ENCODE results near the gene TMEM190. TPM values are rescaled to one million over a fixed set of nuclear protein-coding genes. Genes with fewer than 3 reads are reported as not detected.

TMEM190 gene
- total and polyA plus RNA-seq, 2 donors = 0.14 to 3.4 TPM

DNA sequence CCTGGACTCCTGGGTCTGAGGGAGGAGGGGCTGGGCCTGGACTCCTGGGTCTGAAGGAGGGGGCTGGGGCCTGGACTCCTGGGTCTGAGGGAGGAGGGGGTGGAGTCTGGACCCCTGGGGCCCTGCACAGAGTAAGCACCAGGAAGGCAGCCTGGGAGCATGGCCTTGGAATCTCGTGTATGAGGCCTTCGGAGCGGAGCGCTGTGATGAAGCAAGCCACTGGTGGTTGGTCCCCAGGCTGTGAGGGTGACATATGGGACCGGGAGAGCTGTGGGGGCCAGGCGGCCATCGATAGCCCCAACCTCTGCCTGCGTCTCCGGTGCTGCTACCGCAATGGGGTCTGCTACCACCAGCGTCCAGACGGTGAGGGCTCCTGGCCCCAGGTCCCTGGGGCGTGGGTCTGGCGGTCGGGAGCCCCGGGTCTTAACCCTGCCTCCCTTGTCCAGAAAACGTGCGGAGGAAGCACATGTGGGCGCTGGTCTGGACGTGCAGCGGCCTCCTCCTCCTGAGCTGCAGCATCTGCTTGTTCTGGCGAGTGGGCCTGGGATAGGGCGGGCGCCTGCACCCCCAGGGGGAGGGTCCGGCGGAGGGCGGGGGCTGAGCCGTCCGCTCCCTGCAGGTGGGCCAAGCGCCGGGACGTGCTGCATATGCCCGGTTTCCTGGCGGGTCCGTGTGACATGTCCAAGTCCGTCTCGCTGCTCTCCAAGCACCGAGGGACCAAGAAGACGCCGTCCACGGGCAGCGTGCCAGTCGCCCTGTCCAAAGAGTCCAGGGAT lies 918 bp downstream of the TMEM190 start:
- H3K36me3 ChIP-seq (ENCODE audit: control insufficient read depth in 2 of 2, insufficient read depth in 2 of 2, low read length in 1 of 2) = no peaks in the 10 kb centered on the region
- H3K9me3 ChIP-seq (ENCODE audit: control insufficient read depth in 2 of 2, insufficient read depth in 1 of 2, low read length in 1 of 2) = no peaks in the 10 kb centered on the region
- no peak for DNase-seq (ENCODE audit: low read depth in 6 of 9, low spot score in 9 of 9)
- 60% methylated on average over 43 of the region's 43 CpGs for WGBS
- no peak overlapping the region for H3K4me3 ChIP-seq (ENCODE audit: low read length in 2 of 2)
- H3K4me1 ChIP-seq (ENCODE audit: control insufficient read depth in 2 of 2, insufficient read depth in 2 of 2, low read length in 2 of 2) = peaks cover 0 to 5% of the 10 kb centered on the region in 2 donors
- peaks cover 10 to 67% of the 10 kb centered on the region in 2 donors for H3K27me3 ChIP-seq (ENCODE audit: control insufficient read depth in 2 of 2, insufficient read depth in 1 of 2, low read length in 1 of 2)
- no peak overlapping the region for H3K27ac ChIP-seq (ENCODE audit: low read depth in 1 of 2, low read length in 1 of 2)

DNA sequence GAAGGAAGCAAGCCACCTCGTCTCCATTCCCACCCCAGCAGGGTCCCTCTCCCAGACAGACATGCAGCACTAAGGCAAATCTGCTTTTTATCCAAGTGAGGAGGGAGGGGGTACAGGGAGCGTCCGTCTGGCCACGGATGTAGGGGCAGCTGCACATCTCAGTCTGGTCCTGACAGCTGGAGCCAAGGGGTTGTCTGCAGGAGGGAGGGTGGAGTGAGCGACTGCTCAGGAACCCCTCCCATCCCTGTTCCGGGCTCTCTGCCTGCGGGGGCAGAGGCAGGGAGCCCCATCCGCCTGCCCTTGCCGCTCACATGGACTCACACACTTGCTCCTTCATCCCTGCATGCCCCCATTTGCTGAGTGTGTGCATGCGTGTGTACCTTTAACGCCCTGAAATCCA lies 2.5 kb downstream of the TMEM190 start:
- 77% methylated on average over 11 of the region's 11 CpGs for WGBS
- no peak for DNase-seq (ENCODE audit: low read depth in 6 of 9, low spot score in 9 of 9)
- Histone ChIP-seq H3K4me3 (ENCODE audit: low read length in 2 of 2) (no peak overlapping the region), H3K27me3 (ENCODE audit: control insufficient read depth in 2 of 2, insufficient read depth in 1 of 2, low read length in 1 of 2) (peaks cover 8 to 51% of the 10 kb centered on the region in 2 donors), H3K4me1 (ENCODE audit: control insufficient read depth in 2 of 2, insufficient read depth in 2 of 2, low read length in 2 of 2) (peaks cover 4 to 12% of the 10 kb centered on the region in 2 donors), H3K9me3 (ENCODE audit: control insufficient read depth in 2 of 2, insufficient read depth in 1 of 2, low read length in 1 of 2) (no peaks in the 10 kb centered on the region), H3K36me3 (ENCODE audit: control insufficient read depth in 2 of 2, insufficient read depth in 2 of 2, low read length in 1 of 2) (no peaks in the 10 kb centered on the region), H3K27ac (ENCODE audit: low read depth in 1 of 2, low read length in 1 of 2) (no peak overlapping the region)

- Histone ChIP-seq H3K4me1 (ENCODE audit: control insufficient read depth in 2 of 2, insufficient read depth in 2 of 2, low read length in 2 of 2) (peaks cover 14 to 26% of the 10 kb centered on the region in 2 donors), H3K36me3 (ENCODE audit: control insufficient read depth in 2 of 2, insufficient read depth in 2 of 2, low read length in 1 of 2) (peaks cover 0 to 6% of the 10 kb centered on the region in 2 donors), H3K9me3 (ENCODE audit: control insufficient read depth in 2 of 2, insufficient read depth in 1 of 2, low read length in 1 of 2) (no peaks in the 10 kb centered on the region), H3K27me3 (ENCODE audit: control insufficient read depth in 2 of 2, insufficient read depth in 1 of 2, low read length in 1 of 2) (peaks cover 0 to 22% of the 10 kb centered on the region in 2 donors), H3K4me3 (ENCODE audit: low read length in 2 of 2) (no peak overlapping the region), H3K27ac (ENCODE audit: low read depth in 1 of 2, low read length in 1 of 2) (no peak overlapping the region)
- DNase-seq (ENCODE audit: low read depth in 6 of 9, low spot score in 9 of 9) = no peak
- WGBS = 99% methylated on average over 5 of the region's 5 CpGs
These were observed 5.4 kb downstream of the TMEM190 start for GRCh38 chr19:55382013-55382412.

DNA sequence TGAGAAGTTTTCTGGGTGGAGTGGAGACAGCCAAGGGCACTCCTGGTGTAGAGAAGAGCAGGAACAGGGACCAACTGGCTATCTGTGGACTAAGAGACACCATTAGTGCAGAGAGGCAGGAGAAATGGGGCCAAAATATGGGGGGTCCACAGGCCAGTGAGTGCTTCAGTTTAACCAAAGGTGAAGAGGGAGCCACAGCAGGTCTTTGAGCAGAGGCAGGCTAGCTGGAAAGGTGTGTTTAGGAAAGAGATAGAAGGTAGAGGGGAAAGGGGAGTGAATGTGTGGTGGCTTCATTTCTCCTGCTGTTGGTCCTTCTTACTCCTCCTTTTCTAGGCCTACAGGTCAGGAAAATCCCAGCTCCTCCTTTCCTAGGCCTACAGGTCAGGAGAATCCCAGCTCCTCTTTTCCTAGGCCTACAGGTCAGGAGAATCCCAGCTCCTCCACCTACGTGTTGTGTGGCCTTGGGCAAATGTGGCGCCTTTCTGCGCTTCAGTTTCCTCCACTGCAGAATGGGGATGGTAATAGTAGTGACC lies 6.0 kb downstream of the TMEM190 start:
- no peak overlapping the region for H3K4me3 ChIP-seq (ENCODE audit: low read length in 2 of 2)
- no peak for DNase-seq (ENCODE audit: low read depth in 6 of 9, low spot score in 9 of 9)
- 97% methylated on average over 3 of the region's 3 CpGs for WGBS
- H3K4me1 ChIP-seq (ENCODE audit: control insufficient read depth in 2 of 2, insufficient read depth in 2 of 2, low read length in 2 of 2) = peaks cover 19 to 32% of the 10 kb centered on the region in 2 donors
- H3K36me3 ChIP-seq (ENCODE audit: control insufficient read depth in 2 of 2, insufficient read depth in 2 of 2, low read length in 1 of 2) = peaks cover 5 to 11% of the 10 kb centered on the region in 2 donors
- H3K27me3 ChIP-seq (ENCODE audit: control insufficient read depth in 2 of 2, insufficient read depth in 1 of 2, low read length in 1 of 2) = peaks cover 0 to 17% of the 10 kb centered on the region in 2 donors
- no peaks in the 10 kb centered on the region for H3K9me3 ChIP-seq (ENCODE audit: control insufficient read depth in 2 of 2, insufficient read depth in 1 of 2, low read length in 1 of 2)
- H3K27ac ChIP-seq (ENCODE audit: low read depth in 1 of 2, low read length in 1 of 2) = no peak overlapping the region

DNA sequence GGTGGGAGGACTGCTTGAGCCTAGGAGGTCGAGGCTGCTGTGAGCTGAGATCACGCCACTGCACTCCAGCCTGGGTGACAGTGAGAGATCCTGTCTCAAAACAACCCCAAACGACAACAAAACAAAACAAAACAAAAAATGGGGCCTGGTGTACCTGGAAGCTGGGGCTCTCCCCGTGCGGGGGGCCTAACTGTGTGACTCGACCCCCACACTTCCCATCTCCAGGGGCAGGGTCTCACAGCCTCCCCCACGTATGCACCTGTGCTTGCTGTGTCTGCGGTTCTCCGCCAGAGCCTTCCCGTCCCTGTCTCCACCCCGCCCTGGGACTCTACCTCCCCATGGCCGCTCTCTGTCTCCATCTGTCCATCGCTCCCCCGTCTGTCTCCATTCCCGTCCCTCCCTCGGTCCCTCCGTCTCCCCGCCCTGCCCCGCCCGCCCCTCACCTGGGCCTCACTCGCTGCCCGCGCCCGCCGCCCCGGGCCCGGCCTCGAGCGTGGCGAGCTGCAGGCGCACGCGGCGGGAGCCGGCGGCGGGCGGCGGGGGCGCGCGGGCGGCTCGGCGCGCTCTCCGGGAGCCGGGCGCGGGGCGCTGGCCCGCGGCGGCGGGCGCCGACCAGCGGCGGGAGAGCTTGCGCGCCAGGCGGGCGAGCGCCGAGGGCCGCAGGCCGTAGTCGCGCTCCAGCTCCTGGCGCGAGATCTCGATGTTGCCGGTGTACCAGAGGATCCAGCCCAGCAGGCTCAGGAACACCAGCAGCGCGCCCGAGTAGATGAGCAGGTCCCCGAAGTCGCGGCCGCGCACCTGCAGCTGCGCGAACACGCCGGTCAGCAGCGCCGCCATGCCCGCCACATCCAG lies 6.9 kb downstream of the TMEM190 start:
- Histone ChIP-seq H3K4me1 (ENCODE audit: control insufficient read depth in 2 of 2, insufficient read depth in 2 of 2, low read length in 2 of 2) (peaks cover 26 to 41% of the 10 kb centered on the region in 2 donors), H3K27me3 (ENCODE audit: control insufficient read depth in 2 of 2, insufficient read depth in 1 of 2, low read length in 1 of 2) (peaks cover 0 to 7% of the 10 kb centered on the region in 2 donors), H3K4me3 (ENCODE audit: low read length in 2 of 2) (peak overlapping the region; percentile 40 to 91), H3K27ac (ENCODE audit: low read depth in 1 of 2, low read length in 1 of 2) (peak overlapping the region; percentile 76 to 99), H3K36me3 (ENCODE audit: control insufficient read depth in 2 of 2, insufficient read depth in 2 of 2, low read length in 1 of 2) (peaks cover 14 to 21% of the 10 kb centered on the region in 2 donors), H3K9me3 (ENCODE audit: control insufficient read depth in 2 of 2, insufficient read depth in 1 of 2, low read length in 1 of 2) (no peaks in the 10 kb centered on the region)
- peak in 8 of 9 donors; percentile 23 to 59 (median 36) for DNase-seq (ENCODE audit: low read depth in 6 of 9, low spot score in 9 of 9)
- 4% methylated on average over 88 of the region's 88 CpGs for WGBS

DNA sequence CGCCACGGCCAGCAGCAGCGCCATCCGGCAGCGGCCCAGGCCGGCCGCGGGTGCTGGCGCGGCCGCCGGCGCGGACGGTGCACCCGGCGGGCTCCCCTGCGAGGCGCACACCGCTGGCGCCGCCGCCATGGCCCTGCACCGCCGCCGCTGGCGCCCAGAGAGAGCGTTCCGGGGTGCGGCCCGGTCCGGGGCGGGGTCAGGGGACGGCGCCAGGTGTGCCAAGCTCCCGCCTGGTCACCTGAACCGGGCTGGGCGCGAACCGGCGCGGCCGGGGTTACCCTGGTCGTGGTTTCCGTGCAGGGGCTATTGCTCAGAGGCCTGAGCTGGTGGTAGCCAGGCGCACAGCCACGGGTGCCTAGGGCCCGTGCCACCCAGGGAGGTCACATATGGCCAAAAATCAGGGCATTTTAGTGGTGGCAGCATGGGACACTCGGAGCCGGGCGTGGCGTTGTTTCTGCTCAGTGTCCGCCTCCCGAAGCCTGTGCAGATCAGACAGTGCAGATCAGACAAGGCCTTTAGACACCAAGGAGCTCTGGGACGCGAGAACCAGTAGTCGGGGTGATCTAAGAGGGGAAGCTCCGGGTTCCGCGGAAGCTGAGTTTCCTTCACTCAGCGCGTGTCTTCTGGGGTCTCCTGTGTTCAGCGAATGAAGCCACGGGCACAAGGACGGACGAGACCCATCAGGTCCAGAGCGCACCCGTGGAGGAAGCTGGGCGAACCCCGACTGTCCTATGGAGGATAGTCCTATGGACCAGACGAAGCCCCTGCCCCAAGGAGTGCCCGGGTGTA lies 7.7 kb downstream of the TMEM190 start, which contains the start of gene TMEM238:
Gene TMEM238, minus strand, starts transcription at position 162 of the 789 bp plus-strand sequence. Its CDS starts 33 bp downstream, at position 129.
- H3K36me3 ChIP-seq (ENCODE audit: control insufficient read depth in 2 of 2, insufficient read depth in 2 of 2, low read length in 1 of 2) = peaks cover 22 to 29% of the 10 kb centered on the region in 2 donors
- peak in 7 of 9 donors; percentile 33 to 64 (median 36) for DNase-seq (ENCODE audit: low read depth in 6 of 9, low spot score in 9 of 9)
- peak within 1 kb of the TSS; percentile 91 to 95 for H3K4me3 ChIP-seq (ENCODE audit: low read length in 2 of 2)
- no peaks in the 10 kb centered on the region for H3K9me3 ChIP-seq (ENCODE audit: control insufficient read depth in 2 of 2, insufficient read depth in 1 of 2, low read length in 1 of 2)
- 11% methylated on average over 72 of the region's 72 CpGs for WGBS
- peak within 1 kb of the TSS; percentile 97 to 99 for H3K27ac ChIP-seq (ENCODE audit: low read depth in 1 of 2, low read length in 1 of 2)
- no peaks in the 10 kb centered on the region for H3K27me3 ChIP-seq (ENCODE audit: control insufficient read depth in 2 of 2, insufficient read depth in 1 of 2, low read length in 1 of 2)
- H3K4me1 ChIP-seq (ENCODE audit: control insufficient read depth in 2 of 2, insufficient read depth in 2 of 2, low read length in 2 of 2) = peaks cover 26 to 49% of the 10 kb centered on the region in 2 donors

GRCh38 chr19:55384920-55385723 lies 8.5 kb downstream of the TMEM190 start:
- Histone ChIP-seq H3K27me3 (ENCODE audit: control insufficient read depth in 2 of 2, insufficient read depth in 1 of 2, low read length in 1 of 2) (no peaks in the 10 kb centered on the region), H3K9me3 (ENCODE audit: control insufficient read depth in 2 of 2, insufficient read depth in 1 of 2, low read length in 1 of 2) (no peaks in the 10 kb centered on the region), H3K4me1 (ENCODE audit: control insufficient read depth in 2 of 2, insufficient read depth in 2 of 2, low read length in 2 of 2) (peaks cover 26 to 52% of the 10 kb centered on the region in 2 donors), H3K36me3 (ENCODE audit: control insufficient read depth in 2 of 2, insufficient read depth in 2 of 2, low read length in 1 of 2) (peaks cover 28 to 37% of the 10 kb centered on the region in 2 donors), H3K4me3 (ENCODE audit: low read length in 2 of 2) (peak overlapping the region; percentile 91 to 95), H3K27ac (ENCODE audit: low read depth in 1 of 2, low read length in 1 of 2) (peak overlapping the region; percentile 97 to 99)
- 5% methylated on average over 34 of the region's 34 CpGs for WGBS
- peak; percentile 95 to 100 (median 98) for DNase-seq (ENCODE audit: low read depth in 6 of 9, low spot score in 9 of 9)

All from thymus (tissue), 11 donors.